ENCODE results near the gene C6.

The C6 gene

GRCh38 chr5:41181691-41182564, 31.4 kb downstream of the C6 start:
- H3K9me3 ChIP-seq (ENCODE audit: severe bottlenecking), result no peaks in the 10 kb centered on the region
- no peak overlapping the region for H3K4me3 ChIP-seq (ENCODE audit: low read depth, low read length)
- no peaks in the 10 kb centered on the region for H3K36me3 ChIP-seq
- DNase-seq, result no peak
- no peak overlapping the region for H3K27ac ChIP-seq
- H3K27me3 ChIP-seq (ENCODE audit: insufficient read depth, low read depth, severe bottlenecking), result no peaks in the 10 kb centered on the region
- TF ChIP-seq, protein P1, sequence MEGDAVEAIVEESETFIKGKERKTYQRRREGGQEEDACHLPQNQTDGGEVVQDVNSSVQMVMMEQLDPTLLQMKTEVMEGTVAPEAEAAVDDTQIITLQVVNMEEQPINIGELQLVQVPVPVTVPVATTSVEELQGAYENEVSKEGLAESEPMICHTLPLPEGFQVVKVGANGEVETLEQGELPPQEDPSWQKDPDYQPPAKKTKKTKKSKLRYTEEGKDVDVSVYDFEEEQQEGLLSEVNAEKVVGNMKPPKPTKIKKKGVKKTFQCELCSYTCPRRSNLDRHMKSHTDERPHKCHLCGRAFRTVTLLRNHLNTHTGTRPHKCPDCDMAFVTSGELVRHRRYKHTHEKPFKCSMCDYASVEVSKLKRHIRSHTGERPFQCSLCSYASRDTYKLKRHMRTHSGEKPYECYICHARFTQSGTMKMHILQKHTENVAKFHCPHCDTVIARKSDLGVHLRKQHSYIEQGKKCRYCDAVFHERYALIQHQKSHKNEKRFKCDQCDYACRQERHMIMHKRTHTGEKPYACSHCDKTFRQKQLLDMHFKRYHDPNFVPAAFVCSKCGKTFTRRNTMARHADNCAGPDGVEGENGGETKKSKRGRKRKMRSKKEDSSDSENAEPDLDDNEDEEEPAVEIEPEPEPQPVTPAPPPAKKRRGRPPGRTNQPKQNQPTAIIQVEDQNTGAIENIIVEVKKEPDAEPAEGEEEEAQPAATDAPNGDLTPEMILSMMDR (IDR thresholded peaks at IDR 0.05; ENCODE audit: low read depth, low read length), result no peak

DNA sequence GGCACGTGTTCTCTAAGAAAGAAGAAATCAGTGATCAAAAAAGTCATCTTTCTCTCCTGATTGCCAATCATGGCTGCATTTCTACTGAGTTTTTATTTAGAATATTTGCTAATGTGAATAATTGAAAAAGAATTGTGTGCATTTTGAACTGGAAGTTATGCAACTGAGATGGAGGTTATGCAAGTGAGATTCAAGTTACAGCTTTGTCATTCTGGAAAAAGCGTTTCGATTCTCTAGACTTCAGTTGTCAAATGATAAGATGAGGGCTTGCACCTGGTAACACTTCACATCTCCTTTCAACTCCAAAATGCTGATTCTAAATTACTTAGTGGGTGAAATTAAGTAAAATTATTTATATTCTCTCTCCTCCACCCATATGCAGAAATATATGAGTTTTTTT, 36.4 kb downstream of the C6 start:
- TF ChIP-seq, protein P1 (IDR thresholded peaks at IDR 0.05; ENCODE audit: low read depth, low read length), result no peak

GRCh38 chr5:41172012-41172411, 41.3 kb downstream of the C6 start:
- no peak for DNase-seq
- no peaks in the 10 kb centered on the region for H3K9me3 ChIP-seq (ENCODE audit: severe bottlenecking)
- no peaks in the 10 kb centered on the region for H3K27me3 ChIP-seq (ENCODE audit: insufficient read depth, low read depth, severe bottlenecking)
- no peak overlapping the region for H3K4me3 ChIP-seq (ENCODE audit: low read depth, low read length)
- TF ChIP-seq, protein P1 (IDR thresholded peaks at IDR 0.05; ENCODE audit: low read depth, low read length), result no peak
- H3K27ac ChIP-seq, result no peak overlapping the region
- no peaks in the 10 kb centered on the region for H3K36me3 ChIP-seq

More for the DNA sequence above, 36.4 kb downstream of the C6 start:
- no peak for DNase-seq
- H3K27ac ChIP-seq, result no peak overlapping the region
- no peak overlapping the region for H3K4me3 ChIP-seq (ENCODE audit: low read depth, low read length)
- no peaks in the 10 kb centered on the region for H3K27me3 ChIP-seq (ENCODE audit: insufficient read depth, low read depth, severe bottlenecking)
- no peaks in the 10 kb centered on the region for H3K9me3 ChIP-seq (ENCODE audit: severe bottlenecking)
- H3K36me3 ChIP-seq, result no peaks in the 10 kb centered on the region

DNA sequence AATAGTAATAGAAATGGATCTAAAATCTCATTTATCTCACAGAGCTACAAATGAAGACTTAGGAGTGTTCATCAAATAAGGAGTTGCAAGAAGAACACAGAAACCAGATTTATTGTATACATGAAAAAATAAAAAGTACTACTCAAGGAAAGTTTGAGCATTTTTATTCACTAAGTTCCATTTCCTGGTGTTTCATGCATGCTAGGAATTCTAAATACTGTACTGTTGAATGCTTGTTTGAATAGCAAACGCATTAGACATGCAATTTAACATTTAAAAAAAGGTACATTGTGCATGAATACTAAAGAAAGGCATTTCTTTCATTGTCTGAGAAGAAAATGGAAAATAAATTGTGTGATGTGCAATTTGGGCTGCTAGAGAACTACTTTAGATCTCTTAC, 52.1 kb downstream of the C6 start:
- TF ChIP-seq, protein P1 (IDR thresholded peaks at IDR 0.05; ENCODE audit: low read depth, low read length), result no peak
- Histone ChIP-seq H3K4me3 (ENCODE audit: low read depth, low read length) (no peak overlapping the region), H3K9me3 (ENCODE audit: severe bottlenecking) (no peaks in the 10 kb centered on the region), H3K36me3 (no peaks in the 10 kb centered on the region), H3K27me3 (ENCODE audit: insufficient read depth, low read depth, severe bottlenecking) (no peaks in the 10 kb centered on the region), H3K27ac (no peak overlapping the region)
- DNase-seq, result no peak

GRCh38 chr5:41157272-41157894, 55.9 kb downstream of the C6 start:
- TF ChIP-seq, protein P1 (IDR thresholded peaks at IDR 0.05; ENCODE audit: low read depth, low read length), result no peak
- no peaks in the 10 kb centered on the region for H3K9me3 ChIP-seq (ENCODE audit: severe bottlenecking)
- no peaks in the 10 kb centered on the region for H3K36me3 ChIP-seq
- H3K4me3 ChIP-seq (ENCODE audit: low read depth, low read length), result no peak overlapping the region
- no peaks in the 10 kb centered on the region for H3K27me3 ChIP-seq (ENCODE audit: insufficient read depth, low read depth, severe bottlenecking)
- no peak overlapping the region for H3K27ac ChIP-seq
- DNase-seq, result no peak

Measured in WERI-Rb-1 (cell line).